Neural cell (in vitro differentiated cells): Measurements from ENCODE around the gene WDR7.

Experiments used
- CTCF ChIP-seq: fragments of 450-650 bp; IDR thresholded peaks from 2 replicates; pipeline ENCODE4 v1.5.1; 2014; ENCODE audit warnings: antibody characterized with exemption, mild to moderate bottlenecking, moderate library complexity; ENCODE audit not compliant: poor library complexity, severe bottlenecking
- POLR2AphosphoS5 ChIP-seq: IDR thresholded peaks from 2 replicates; pipeline ENCODE4 v1.6.1; 2012
- REST ChIP-seq: IDR thresholded peaks from 2 replicates; pipeline ENCODE4 v1.6.1; 2012; ENCODE audit warnings: borderline replicate concordance

GRCh38 chr18:56901919-56902318 is 250.8 kb downstream of the WDR7 start:
- TF ChIP-seq CTCF (no peak), POLR2AphosphoS5 (no peak), REST (no peak)
